T-cell (primary cell): ENCODE measurements around the gene TRIM27. TPM values are rescaled to one million over a fixed set of nuclear protein-coding genes. Genes with fewer than 3 reads are reported as not detected.
"Not testable (repeated sequence)": the region's sequence is repeated elsewhere in the genome, so short reads cannot be mapped to it uniquely, and the experiment has no call there.

Experiments
- ATAC-seq, 4 experiments: fragments of 200-7000 bp in 3 of 4; fragments of 150-1000 bp in 1 of 4; cut with Tn5 transposase; replicated peaks in 1 of 4; 1 replicate in 3 of 4; 2 replicates in 1 of 4; pipeline ENCODE4 v1.10.0; 2021; ENCODE audit warnings: moderate library complexity in 3 of 4, mild to moderate bottlenecking in 2 of 4, moderate number of reproducible peaks in 1 of 4
- CTCF ChIA-PET, 2 donors: fragments of 300-600 bp; sonication (Branson Sonifier 250); formaldehyde crosslinking; loops; one replicate each; lab custom pipeline; 2022; ENCODE audit warnings: antibody characterized with exemption in 2 of 2; lab: Charles Lee
- POLR2A ChIA-PET, 2 donors: fragments of 300-600 bp; sonication (Branson Sonifier 250); formaldehyde crosslinking; loops; one replicate each; lab custom pipeline; 2022; ENCODE audit warnings: antibody characterized with exemption in 2 of 2; lab: Charles Lee
- DNase-seq, 35 experiments: peaks; one replicate each; pipeline versions ENCODE4 v3.0.0 to v3.0.0-alpha.2; 2013 to 2023
- H3K27ac ChIP-seq: one replicate; pipeline ENCODE4 v1.5.1; 2013; ENCODE audit warnings: low read length
- H3K27me3 ChIP-seq, 2 experiments: replicated peaks in 1 of 2; 1 replicate in 1 of 2; 2 replicates in 1 of 2; pipeline versions ENCODE4 v1.6.1 to v1.7.0; 2013; ENCODE audit warnings: low read length in 1 of 2, mixed read lengths in 1 of 2; ENCODE audit not compliant: control insufficient read depth in 2 of 2, insufficient read depth in 2 of 2; ENCODE audit errors: extremely low read depth in 1 of 2
- H3K36me3 ChIP-seq, 2 donors: 1 replicate in 1 of 2; 2 replicates in 1 of 2; pipeline versions ENCODE4 v1.6.1 to v1.7.0; 2013; ENCODE audit warnings: low read length in 1 of 2; ENCODE audit not compliant: control insufficient read depth in 2 of 2, insufficient read depth in 1 of 2; ENCODE audit errors: extremely low read depth in 1 of 2
- H3K4me1 ChIP-seq, 2 experiments: 1 replicate in 1 of 2; 2 replicates in 1 of 2; pipeline versions ENCODE4 v1.6.1 to v1.7.0; 2013; ENCODE audit warnings: low read length in 2 of 2, mixed read lengths in 1 of 2; ENCODE audit not compliant: insufficient read depth in 2 of 2, control insufficient read depth in 1 of 2; ENCODE audit errors: extremely low read depth in 1 of 2
- H3K4me3 ChIP-seq, 2 donors: 1 replicate in 1 of 2; 2 replicates in 1 of 2; pipeline versions ENCODE4 v1.5.1 to v1.7.0; 2013; ENCODE audit warnings: mild to moderate bottlenecking in 2 of 2, low read length in 1 of 2, moderate library complexity in 1 of 2; ENCODE audit not compliant: control insufficient read depth in 1 of 2; ENCODE audit errors: extremely low read depth in 1 of 2
- H3K9me3 ChIP-seq: 2 replicates; pipeline ENCODE4 v1.7.0; 2013
- H3K27ac Mint-ChIP-seq, 2 donors: one replicate each; pipeline ENCODE4 v1.8.0; 2020 to 2021; ENCODE audit warnings: mild to moderate bottlenecking in 2 of 2, mixed read lengths in 2 of 2
- H3K27me3 Mint-ChIP-seq, 2 donors: one replicate each; pipeline ENCODE4 v1.8.0; 2021 to 2022; ENCODE audit warnings: mixed read lengths in 2 of 2
- H3K36me3 Mint-ChIP-seq: one replicate; pipeline ENCODE4 v1.8.0; 2021; ENCODE audit warnings: mixed read lengths
- H3K4me1 Mint-ChIP-seq, 3 donors: one replicate each; pipeline ENCODE4 v1.8.0; 2020 to 2022; ENCODE audit warnings: mixed read lengths in 3 of 3, mild to moderate bottlenecking in 1 of 3
- H3K4me3 Mint-ChIP-seq, 3 donors: one replicate each; pipeline ENCODE4 v1.8.0; 2020 to 2022; ENCODE audit warnings: mild to moderate bottlenecking in 3 of 3, mixed read lengths in 3 of 3, moderate library complexity in 3 of 3
- H3K9me3 Mint-ChIP-seq, 3 donors: one replicate each; pipeline ENCODE4 v1.8.0; 2020 to 2022; ENCODE audit warnings: mixed read lengths in 3 of 3
- WGBS: methylation state at CpG from one replicate; pipeline ENCODE4 v1.1.5; 2013; ENCODE audit warnings: missing lambda C conversion rate; ENCODE audit not compliant: insufficient coverage; 5-methylcytosine and 5-hydroxymethylcytosine counted together
- total RNA-seq, 35 experiments: library from RNA in 6 of 35; stranded (reverse) in 6 of 35; fragments of 120-200 nt in 1 of 35; gene quantifications; one replicate each; pipeline versions ENCODE4 v1.2.1 to v1.2.4 and lab custom pipeline; 2013 to 2026

Gene TRIM27
- total RNA-seq, 5 donors from 2014 or later (not counting 1 experiment from before 2014, with no cell fraction given), result 27.2 to 91.7 (median 86.9) TPM

DNA sequence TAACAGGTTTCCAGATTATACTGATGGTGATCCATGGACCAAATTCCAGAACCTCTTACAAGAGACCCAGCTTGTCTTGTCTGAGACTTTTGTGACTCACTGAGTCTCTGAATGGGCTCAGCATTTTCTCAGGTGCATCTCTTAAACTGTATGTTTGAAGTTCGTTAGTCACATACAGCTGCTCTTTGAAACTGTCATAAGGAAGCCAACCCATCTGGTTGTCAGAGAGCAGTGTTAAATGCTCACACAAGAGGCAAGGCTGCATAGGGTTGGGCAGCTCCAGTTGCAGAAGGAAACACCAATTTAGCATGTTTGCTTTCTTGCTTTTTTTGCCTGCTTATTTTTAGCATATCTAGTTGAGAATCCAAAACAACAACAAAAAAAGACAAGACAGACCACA lies 47.1 kb downstream of the TRIM27 start:
- peaks cover 0 to 10% of the 10 kb centered on the region in 2 experiments for H3K27me3 ChIP-seq
- H3K9me3 Mint-ChIP-seq, result peaks cover 0 to 4% (median 0%) of the 10 kb centered on the region in 3 donors

DNA sequence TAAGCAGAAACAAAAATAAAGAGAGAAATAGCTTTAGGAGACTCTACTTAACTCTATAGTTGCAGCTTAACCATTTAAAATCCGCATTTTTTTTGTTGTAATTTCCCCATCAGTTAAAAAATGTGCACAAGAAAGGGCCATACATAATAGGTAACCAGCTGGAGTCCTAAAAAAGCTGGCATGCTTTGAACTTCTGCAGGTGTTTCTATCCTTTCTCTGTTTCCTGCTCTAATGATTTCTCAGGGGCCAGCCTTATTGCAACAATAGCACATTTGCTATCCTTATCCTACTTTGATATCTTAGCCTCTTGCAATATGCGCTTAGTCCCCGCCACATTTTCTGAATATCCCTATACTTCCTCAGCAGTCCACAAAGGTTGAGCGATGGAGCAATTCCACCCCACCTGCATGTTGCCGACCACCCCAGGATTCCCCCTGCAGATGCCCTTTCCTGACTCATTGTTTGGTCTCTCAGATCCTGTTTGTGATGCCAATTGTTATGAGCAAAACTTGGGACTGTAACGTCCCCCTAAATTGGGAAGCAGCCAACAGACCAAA lies 48.5 kb downstream of the TRIM27 start:
- POLR2A ChIA-PET, result no interaction called here
- no peaks in the 10 kb centered on the region for H3K36me3 ChIP-seq
- no peak overlapping the region for H3K4me3 Mint-ChIP-seq
- no peaks in the 10 kb centered on the region for H3K9me3 ChIP-seq
- no peaks in the 10 kb centered on the region for H3K36me3 Mint-ChIP-seq
- no peak overlapping the region for H3K4me3 ChIP-seq
- no peak for ATAC-seq
- H3K27ac ChIP-seq, result no peak overlapping the region
- no peak for DNase-seq
- WGBS, result 81% methylated on average over 6 of the region's 6 CpGs
- H3K4me1 Mint-ChIP-seq, result peaks cover 0 to 12% (median 0%) of the 10 kb centered on the region in 3 donors
- CTCF ChIA-PET, result interaction anchor here (0.6 to 1.4 kb wide), 4 partner anchors 20 to 1079 kb away, joined by 3 read pairs; no protein-coding TSS in a partner anchor
- H3K4me1 ChIP-seq, result peaks cover 0 to 2% of the 10 kb centered on the region in 2 experiments
- no peak overlapping the region for H3K27ac Mint-ChIP-seq
- no peaks in the 10 kb centered on the region for H3K9me3 Mint-ChIP-seq
- H3K27me3 ChIP-seq, result peaks cover 0 to 10% of the 10 kb centered on the region in 2 experiments
- H3K27me3 Mint-ChIP-seq, result peaks cover 0 to 15% of the 10 kb centered on the region in 2 donors

More for the DNA sequence above, 47.1 kb downstream of the TRIM27 start:
- Histone ChIP-seq H3K4me1 (peaks cover 2 to 3% of the 10 kb centered on the region in 2 experiments), H3K36me3 (no peaks in the 10 kb centered on the region), H3K27ac (no peak overlapping the region), H3K9me3 (no peaks in the 10 kb centered on the region), H3K4me3 (no peak overlapping the region)
- 30% methylated on average over 1 of the region's 1 CpG for WGBS
- DNase-seq, result no peak
- POLR2A ChIA-PET, result no interaction called here
- Mint-ChIP-seq H3K36me3 (no peaks in the 10 kb centered on the region), H3K27me3 (peaks cover 0 to 20% of the 10 kb centered on the region in 2 donors), H3K27ac (no peak overlapping the region), H3K4me3 (no peak overlapping the region), H3K4me1 (peaks cover 10 to 22% (median 11%) of the 10 kb centered on the region in 3 donors)
- CTCF ChIA-PET, result no interaction called here
- ATAC-seq, result peak in 3 of 4 experiments; percentile 27 to 46 (median 35)

DNA sequence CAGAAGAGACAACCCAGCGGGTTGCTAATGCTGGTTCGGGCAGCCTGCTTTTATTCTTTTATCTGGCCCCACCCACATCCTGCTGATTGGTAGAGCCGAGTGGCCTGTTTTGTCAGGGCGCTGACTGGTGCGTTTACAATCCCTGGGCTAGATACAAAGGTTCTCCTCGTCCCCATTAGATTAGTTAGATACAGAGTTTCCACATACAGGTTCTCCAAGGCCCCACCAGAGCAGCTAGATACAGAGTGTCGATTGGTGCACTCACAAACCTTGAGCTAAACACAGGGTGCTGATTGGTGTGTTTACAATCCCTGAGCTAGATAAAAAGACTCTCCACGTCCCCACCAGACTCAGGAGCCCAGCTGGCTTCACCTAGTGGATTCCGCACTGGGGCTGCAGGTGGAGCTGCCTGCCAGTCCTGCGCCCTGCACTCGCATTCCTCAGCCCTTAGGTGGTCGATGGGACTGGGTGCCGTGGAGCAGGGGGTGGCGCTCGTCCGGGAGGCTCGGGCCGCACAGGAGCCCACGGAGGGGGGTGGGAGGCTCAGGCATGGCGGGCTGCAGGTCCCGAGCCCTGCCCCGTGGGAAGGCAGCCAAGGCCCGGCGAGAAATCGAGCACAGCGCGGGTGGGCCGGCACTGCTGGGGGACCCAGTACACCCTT lies 51.5 kb downstream of the TRIM27 start:
- H3K27ac ChIP-seq, H3K4me3 Mint-ChIP-seq, H3K4me3 ChIP-seq, ATAC-seq, H3K36me3 ChIP-seq, H3K9me3 ChIP-seq, H3K36me3 Mint-ChIP-seq, H3K9me3 Mint-ChIP-seq, CTCF ChIA-PET, H3K27ac Mint-ChIP-seq, POLR2A ChIA-PET, H3K4me1 ChIP-seq, H3K27me3 ChIP-seq, H3K27me3 Mint-ChIP-seq, DNase-seq: not testable (repeated sequence)
- peaks cover 3 to 12% (median 4%) of the 10 kb centered on the region in 3 donors for H3K4me1 Mint-ChIP-seq
- WGBS, result 90% methylated on average over 10 of the region's 28 CpGs

DNA sequence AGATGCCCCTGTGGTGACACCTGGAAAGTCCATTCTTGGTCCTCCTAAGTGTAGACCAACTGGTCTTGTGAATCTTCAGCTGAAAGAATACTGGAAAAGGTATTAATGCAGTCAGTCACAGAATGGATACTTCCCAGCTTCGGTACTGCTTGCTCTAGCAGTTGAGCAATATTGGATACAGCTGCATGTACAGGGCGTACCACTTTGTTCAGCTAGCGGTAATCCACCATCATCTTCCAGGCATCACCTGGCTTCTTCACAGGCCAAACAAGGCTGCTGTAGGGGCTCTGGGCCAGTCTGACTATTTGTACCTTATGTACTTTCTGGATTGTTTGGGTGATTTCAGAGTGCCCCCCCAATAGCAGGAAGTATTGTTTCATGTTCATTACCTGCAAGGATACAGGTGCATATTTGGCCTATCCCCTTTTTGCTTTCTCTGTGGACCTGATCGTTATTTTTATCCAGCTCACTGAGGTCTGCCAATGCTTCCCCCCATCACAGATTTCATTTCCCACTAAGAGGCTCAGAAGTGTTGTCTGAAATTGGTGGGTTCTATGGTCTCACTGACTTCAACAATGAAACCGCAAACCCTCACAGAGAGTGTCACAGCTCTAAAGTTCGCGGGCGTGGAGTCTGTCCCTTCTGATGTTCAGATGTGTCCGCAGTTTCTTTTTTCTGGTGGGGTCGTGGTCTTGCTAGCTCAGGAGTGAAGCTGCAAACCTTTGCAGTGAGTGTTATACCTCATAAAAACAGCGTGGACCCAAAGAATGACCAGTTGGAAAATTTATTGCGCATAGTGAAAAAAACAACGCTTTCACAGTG lies 52.2 kb downstream of the TRIM27 start:
- H3K27ac Mint-ChIP-seq, result no peak overlapping the region
- peaks cover 0 to 4% of the 10 kb centered on the region in 2 donors for H3K27me3 Mint-ChIP-seq
- Histone ChIP-seq H3K27ac (no peak overlapping the region), H3K27me3 (peaks cover 0 to 4% of the 10 kb centered on the region in 2 experiments), H3K36me3 (no peaks in the 10 kb centered on the region), H3K4me3 (no peak overlapping the region), H3K9me3 (no peaks in the 10 kb centered on the region), H3K4me1 (peaks cover 3 to 6% of the 10 kb centered on the region in 2 experiments)
- ChIA-PET CTCF (interaction anchor here in 1 of 2 donors (0.5 kb wide), 1 partner anchor 34 kb away, joined by 3 read pairs; no protein-coding TSS in a partner anchor), POLR2A (no interaction called here)
- H3K9me3 Mint-ChIP-seq, result no peaks in the 10 kb centered on the region
- H3K4me1 Mint-ChIP-seq, result peaks cover 7 to 12% (median 8%) of the 10 kb centered on the region in 3 donors
- WGBS, result 98% methylated on average over 10 of the region's 13 CpGs
- H3K36me3 Mint-ChIP-seq, result no peaks in the 10 kb centered on the region
- ATAC-seq (no peak), DNase-seq (no peak)
- H3K4me3 Mint-ChIP-seq, result no peak overlapping the region

DNA sequence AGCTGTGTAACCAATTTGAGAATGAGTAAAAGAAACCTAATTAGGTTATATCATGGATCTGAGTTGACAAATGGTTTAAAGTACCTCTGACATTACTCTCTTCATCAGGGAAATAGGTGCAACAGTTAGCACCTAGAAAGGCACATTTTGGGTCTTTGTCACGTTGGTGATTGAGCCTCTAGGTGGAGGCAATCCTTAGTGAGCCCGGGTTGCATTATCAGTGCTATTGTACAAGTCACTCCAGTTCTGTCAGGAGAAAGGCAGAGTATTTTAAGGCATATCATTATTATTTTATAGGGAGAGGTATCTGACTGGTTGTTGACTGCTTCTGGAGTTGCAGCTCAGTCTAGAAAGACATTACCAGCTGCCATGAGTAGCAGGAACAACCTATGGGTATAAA lies 54.9 kb downstream of the TRIM27 start:
- H3K27ac Mint-ChIP-seq, result no peak overlapping the region
- POLR2A ChIA-PET, result no interaction called here
- WGBS, result no CpG with 5 or more reads among the region's 2 CpGs

DNA sequence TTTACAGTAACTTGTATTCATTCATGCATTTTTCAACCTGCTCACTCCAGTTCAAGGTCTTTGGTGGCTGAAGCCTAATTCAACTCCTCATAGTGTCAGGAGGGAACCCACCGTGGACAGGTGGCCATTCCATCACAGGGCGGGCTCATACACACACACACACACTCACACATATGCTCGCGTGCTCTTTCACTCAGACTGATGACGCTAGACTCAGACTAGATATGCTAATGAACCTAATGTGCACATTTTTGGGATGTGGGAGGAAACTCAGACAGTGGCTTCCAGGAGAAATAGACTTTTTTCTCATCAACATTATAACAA lies 56.7 kb downstream of the TRIM27 start:
- peak overlapping the region; percentile 91 to 94 for H3K27ac Mint-ChIP-seq
- ATAC-seq (peak; percentile 6 to 18 (median 8)), DNase-seq (no peak)
- H3K9me3 ChIP-seq, result peaks cover 2% of the 10 kb centered on the region
- H3K27me3 Mint-ChIP-seq, result peaks cover 0 to 5% of the 10 kb centered on the region in 2 donors
- H3K4me1 ChIP-seq, result peaks cover 10 to 31% of the 10 kb centered on the region in 2 experiments
- H3K27ac ChIP-seq, result peak overlapping the region; percentile 72
- peaks cover 36 to 43% (median 43%) of the 10 kb centered on the region in 3 donors for H3K4me1 Mint-ChIP-seq
- POLR2A ChIA-PET, result interaction anchor here in 1 of 2 donors (0.6 to 2.1 kb wide), 3 partner anchors 18 to 29 kb away, joined by 3 to 21 read pairs (median 13); no protein-coding TSS in a partner anchor
- H3K4me3 Mint-ChIP-seq, result peak overlapping the region; percentile 84 to 98 (median 85)
- no peaks in the 10 kb centered on the region for H3K36me3 ChIP-seq
- peak overlapping the region; percentile 54 to 62 for H3K4me3 ChIP-seq
- no peaks in the 10 kb centered on the region for H3K27me3 ChIP-seq
- peaks cover 4% of the 10 kb centered on the region for H3K36me3 Mint-ChIP-seq
- peaks cover 0 to 14% (median 7%) of the 10 kb centered on the region in 3 donors for H3K9me3 Mint-ChIP-seq
- CTCF ChIA-PET, result interaction anchor here in 1 of 2 donors (1.2 to 2.3 kb wide), 3 partner anchors 18 to 73 kb away, joined by 4 to 23 read pairs (median 18); no protein-coding TSS in a partner anchor
- no CpG with 5 or more reads among the region's 5 CpGs for WGBS

More for the DNA sequence above, 54.9 kb downstream of the TRIM27 start:
- H3K9me3 ChIP-seq, result peaks cover 2% of the 10 kb centered on the region
- no peak overlapping the region for H3K27ac ChIP-seq
- peaks cover 0 to under 1% of the 10 kb centered on the region in 2 donors for H3K27me3 Mint-ChIP-seq
- H3K36me3 Mint-ChIP-seq, result no peaks in the 10 kb centered on the region
- DNase-seq (no peak), ATAC-seq (no peak)
- peaks cover 0 to 6% (median 5%) of the 10 kb centered on the region in 3 donors for H3K9me3 Mint-ChIP-seq
- H3K27me3 ChIP-seq, result no peaks in the 10 kb centered on the region
- peaks cover 20 to 28% (median 28%) of the 10 kb centered on the region in 3 donors for H3K4me1 Mint-ChIP-seq
- no peak overlapping the region for H3K4me3 Mint-ChIP-seq
- H3K4me3 ChIP-seq, result no peak overlapping the region
- H3K4me1 ChIP-seq, result peaks cover 10 to 21% of the 10 kb centered on the region in 2 experiments
- CTCF ChIA-PET, result no interaction called here
- H3K36me3 ChIP-seq, result no peaks in the 10 kb centered on the region
